GM21825 (cell line): ENCODE data around the gene NSA2.
"Not testable (repeated sequence)": the region's sequence is repeated elsewhere in the genome, so short reads cannot be mapped to it uniquely, and the experiment has no call there.

Experiments used
- ATAC-seq: cut with Tn5 transposase; IDR thresholded peaks from one replicate; pipeline ENCODE4 v1.9.1; 2021; ENCODE audit warnings: mild to moderate bottlenecking, moderate library complexity; ENCODE audit not compliant: unreplicated experiment

Gene NSA2

DNA sequence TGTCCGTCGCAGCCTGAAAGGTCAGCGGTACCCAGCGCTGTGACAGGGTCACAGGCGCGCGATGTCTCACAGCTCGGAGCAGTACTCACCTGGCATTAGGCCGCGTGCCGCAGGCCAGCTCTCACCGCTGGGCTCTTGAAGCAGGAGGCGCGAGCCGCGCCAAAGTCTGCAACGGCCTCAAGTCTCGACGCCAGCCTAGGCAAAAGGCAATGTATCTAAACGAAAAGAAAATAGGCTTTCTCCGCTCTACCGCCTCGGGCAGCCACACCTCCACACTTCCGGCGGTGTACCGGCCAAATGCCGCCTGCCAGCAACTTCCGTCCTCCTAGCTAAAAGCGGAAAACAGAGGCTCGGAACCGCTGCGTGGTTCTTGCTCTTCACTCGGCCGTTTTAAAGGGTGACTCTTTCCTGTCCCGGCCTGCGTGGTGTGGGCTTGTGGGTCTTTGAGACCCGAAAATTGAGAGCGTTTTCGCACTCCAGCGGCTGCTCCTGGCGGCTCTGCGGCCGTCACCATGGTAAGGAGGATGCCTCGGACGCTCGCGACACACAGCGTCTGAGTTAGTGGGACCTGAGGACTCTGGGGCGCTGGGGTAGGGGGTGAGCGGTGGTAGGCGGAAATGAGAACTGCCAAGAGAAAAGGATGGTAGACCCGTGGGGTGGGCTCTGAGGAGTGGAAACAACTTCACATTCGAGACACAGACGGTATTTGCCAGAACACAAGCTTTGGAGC is at the start of gene NSA2, which contains the start of gene GFM2:
TSS of gene NSA2 (plus strand) at position 401 of the 730 bp plus-strand sequence. CDS start at position 513, 112 bp downstream.
TSS of gene GFM2 (minus strand) at position 269 of the 730 bp plus-strand sequence. CDS start 3,375 bp downstream, outside the sequence.
- peak; percentile 89 for ATAC-seq

DNA sequence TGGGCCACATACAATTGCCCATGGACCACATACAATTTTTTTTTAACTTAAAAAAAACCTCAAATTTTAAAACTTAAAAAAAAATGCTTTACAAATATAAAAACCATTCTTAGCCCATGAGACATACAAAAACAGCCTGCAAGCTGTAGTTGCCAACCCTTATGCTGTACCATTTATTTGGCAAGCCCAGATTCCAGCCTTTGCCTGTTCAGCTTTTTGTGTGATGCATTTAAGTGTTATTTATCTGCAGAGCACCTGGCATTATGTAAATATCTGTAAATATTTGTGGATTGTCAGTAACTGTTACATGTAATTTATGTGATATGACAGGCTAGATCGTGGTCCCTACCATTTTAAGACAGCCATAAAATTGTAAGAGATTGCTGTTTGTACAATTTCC is 49.5 kb upstream of the NSA2 start:
- no peak for ATAC-seq

- ATAC-seq = no peak
Observed at GRCh38 chr5:74722271-74722670, 44.8 kb upstream of the NSA2 start.

DNA sequence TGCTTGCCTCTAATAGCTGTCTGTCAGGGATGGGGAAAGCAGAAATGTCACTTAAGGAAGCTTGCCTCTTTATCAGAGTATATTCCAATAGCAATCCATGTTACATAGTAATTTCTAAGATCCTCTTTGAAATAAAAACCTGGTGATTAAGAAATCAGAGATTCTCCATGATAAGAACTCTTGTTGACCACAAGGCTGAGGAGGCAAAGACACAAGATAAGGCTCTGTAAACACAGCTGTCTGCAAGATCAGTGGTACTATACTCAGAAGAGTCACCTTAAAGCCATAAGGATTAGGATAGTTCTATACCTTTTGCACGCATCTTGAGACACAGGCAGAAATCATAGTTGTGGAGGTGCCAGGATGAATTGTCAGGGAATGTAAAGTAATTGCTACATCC is 41.7 kb upstream of the NSA2 start:
- ATAC-seq = no peak

DNA sequence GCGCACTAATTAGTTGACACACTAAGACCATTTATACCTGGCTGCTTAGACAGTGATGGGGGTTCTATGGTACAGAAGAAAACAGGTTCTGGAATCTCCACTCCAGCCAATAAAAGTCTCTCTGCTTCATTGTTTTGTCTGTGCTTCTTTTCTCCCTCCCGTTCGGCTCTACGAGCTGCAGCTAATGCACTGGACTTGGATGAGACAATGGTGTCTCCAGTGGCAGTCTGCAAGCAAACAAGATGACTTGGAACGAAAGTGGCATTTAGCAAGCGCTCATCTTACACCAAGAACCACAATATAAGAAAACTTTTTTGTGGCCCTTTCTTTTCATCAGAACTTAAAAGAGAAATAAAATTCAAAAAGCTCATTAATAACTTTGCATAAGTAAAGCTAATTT is 30.3 kb upstream of the NSA2 start:
- ATAC-seq = no peak

GRCh38 chr5:74738406-74738805 is 28.6 kb upstream of the NSA2 start:
- no peak for ATAC-seq

GRCh38 chr5:74748742-74749141 is 18.3 kb upstream of the NSA2 start:
- ATAC-seq = not testable (repeated sequence)

- ATAC-seq = no peak
Observed at GRCh38 chr5:74761241-74761640, 5.8 kb upstream of the NSA2 start.

DNA sequence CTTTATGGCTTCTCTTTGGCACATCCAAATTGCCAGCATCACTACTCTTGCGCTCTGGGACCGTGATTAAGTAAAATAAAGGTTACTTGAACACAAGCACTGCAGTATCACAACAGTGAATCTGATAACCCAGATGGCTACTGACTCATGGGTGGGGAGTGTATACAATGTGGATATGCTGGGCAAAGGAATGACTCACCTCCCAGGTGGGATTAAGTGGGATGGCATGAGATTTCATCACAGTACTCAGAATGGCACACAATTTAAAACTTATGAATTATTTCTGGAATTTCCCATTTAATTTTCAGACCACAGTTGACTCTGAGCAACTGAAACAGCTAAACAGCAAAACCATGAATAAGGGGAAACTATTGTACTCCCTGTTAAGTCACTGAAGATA is 4.5 kb upstream of the NSA2 start:
- ATAC-seq = no peak

GRCh38 chr5:74763504-74763903 is 3.5 kb upstream of the NSA2 start:
- ATAC-seq = no peak

DNA sequence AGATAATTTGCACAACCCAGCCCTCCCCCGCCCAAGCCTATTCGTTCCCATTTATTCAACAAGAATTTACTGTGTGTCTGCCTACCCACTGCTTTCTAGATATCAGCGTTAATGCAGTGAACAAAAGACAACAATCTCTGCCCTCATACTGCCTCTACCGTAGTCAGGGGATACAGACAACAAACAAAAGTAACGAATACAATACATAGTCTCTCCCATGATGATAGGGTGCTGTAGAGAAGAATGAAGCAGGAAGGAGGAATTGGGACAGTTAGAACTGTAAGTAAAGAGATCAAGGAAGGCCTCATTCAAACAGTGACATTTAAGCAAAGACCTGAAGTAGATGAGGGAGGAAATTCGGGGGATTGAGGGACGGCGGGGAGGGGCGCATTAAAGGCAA is 1.8 kb upstream of the NSA2 start:
- no peak for ATAC-seq

GRCh38 chr5:74765929-74766328 is 1.1 kb upstream of the NSA2 start:
- no peak for ATAC-seq

DNA sequence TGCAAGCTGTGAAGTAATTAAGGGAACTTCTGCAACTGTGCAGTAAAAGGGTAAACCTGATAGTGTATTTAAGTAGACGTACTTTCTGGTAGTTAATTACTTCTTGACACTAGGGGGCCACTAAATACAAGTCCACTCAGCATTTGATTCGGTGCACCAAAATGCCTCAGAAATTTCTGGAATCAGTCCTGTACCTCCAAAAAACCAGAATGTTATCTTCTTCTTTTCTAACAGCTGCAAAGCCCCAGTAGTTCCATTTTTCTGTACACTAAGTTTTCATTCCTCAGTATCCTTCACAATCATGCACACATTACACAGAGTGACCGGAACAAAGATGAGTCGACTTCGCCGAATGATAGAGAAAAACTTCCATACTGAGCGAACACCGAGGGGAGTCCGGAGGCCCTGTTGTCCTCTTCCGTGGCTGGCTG is 616 bp upstream of the NSA2 start:
- peak; percentile 23 for ATAC-seq

- ATAC-seq = peak; percentile 17
Observed at GRCh38 chr5:74767579-74767913, 497 bp downstream of the NSA2 start.

GRCh38 chr5:74772359-74772758 is 5.3 kb downstream of the NSA2 start:
- ATAC-seq = no peak

- no peak for ATAC-seq
Observed at GRCh38 chr5:74778609-74779008, 11.6 kb downstream of the NSA2 start.

DNA sequence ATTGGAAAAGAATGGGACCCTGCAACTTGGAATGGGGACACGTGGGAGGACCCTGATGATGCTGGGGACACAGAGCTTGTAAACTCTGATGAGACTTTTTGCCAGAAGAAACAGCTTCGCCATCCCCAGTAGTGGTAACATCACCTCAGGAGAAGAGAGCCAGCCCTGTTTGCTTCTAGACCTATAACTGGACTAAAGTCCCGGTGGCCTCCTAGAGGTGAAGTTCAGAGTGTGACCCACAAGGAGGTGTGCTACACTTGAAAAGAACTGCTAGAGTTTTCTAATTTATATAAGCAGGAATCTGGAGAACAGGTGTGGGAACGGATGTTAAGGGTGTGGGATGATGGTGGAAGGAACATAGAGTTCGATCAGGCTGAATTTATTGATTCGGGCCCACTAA is 19.8 kb downstream of the NSA2 start:
- ATAC-seq = no peak

DNA sequence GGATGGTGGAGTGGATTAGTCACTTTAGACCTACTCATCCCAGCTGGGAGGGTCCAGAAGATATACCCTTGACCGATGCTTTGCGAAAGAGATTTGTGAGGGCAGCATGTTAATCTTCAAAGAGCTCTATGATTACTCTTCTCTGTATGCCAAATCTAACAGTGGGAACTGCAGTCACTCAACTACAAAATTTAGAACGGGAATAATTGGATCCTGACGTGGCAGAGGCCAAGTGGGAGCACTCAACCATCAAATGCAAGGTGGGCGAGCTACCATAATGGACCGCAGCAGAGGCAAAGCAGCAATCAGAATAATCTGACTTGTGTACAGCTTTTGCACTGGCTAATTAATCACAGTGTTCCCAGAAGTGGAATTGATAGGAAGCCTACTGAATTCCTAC is 20.4 kb downstream of the NSA2 start:
- ATAC-seq = no peak

DNA sequence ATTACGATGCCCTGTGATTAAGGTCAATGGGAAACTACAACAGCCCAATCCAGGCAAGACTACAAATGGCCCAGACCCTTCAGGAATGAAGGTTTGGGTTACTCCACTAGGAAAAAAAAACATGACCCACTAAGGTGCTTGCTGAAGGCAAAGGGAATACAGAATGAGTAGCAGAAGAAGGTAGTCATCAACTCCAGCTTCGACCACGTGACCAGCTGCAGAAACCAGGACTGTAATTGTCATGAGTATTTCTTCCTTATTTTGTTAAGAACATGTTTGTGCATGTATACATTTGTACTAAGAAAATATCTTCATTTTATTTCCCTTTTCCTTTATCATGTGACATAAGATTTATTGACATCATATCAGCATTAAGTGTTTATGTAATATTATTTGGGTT is 24.6 kb downstream of the NSA2 start:
- ATAC-seq = not testable (repeated sequence)

DNA sequence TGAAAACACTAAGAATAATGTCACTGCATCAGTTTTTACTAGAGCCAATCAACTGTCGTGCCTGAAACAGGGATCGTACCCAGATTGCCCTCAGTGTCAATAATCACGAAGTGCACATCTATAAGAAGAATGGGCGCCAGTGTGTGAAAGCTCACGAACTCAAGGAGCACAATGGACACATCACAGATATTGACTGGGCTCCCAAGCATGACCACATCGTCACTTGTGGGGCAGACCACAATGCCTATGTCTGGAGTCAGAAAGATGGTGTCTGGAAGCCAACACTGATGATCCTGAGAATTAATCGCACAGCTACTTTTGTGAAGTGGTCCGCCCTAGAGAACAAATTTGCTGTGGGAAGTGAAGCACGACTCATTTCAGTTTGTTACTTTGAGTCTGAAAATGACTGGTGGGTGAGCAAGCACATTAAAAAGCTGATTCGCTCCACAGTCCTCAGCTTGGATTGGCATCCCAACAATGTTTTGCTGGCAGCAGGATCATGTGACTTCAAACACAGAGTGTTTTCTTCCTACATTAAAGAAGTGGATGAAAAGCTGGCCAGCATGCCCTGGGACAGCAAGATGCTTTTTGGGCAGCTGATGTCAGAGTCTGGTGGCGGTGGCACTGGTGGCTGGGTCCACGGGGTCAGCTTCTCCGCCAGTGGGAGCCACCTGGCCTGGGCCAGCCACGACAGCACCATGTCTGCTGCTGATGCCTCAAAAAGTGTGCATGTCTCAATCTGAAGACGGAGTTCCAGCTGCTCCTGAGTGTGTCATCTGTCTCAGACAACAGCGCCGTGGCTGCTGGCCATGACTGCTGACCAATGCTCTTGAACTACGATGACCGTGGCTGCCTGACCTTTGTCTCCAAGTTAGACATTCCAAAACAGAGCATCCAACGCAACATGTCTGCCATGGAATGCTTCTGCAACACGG is 32.2 kb downstream of the NSA2 start:
- no peak for ATAC-seq

DNA sequence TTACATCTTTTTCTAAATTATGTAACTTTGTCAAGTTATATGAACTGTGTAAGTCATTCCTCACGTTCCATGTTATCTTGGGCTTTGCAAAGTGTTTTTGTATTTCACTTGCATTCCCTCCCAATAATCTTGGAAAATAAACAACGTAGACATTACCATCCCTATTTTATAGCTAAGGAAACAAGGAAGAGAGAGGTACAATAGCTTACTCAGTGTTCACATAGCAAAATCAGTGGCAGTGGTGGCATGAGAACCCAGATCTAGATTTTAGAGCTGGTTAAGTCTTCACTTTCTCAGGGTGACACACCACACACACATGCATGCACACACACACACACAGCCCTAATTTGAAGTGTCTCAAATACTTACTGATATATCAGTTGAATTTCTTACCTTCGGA is 34.1 kb downstream of the NSA2 start:
- ATAC-seq = no peak

- no peak for ATAC-seq
Observed at GRCh38 chr5:74801941-74802340, 34.9 kb downstream of the NSA2 start.
